GM12872 (cell line): Measurements from ENCODE around the gene ABCC9.

Experiments used
- CTCF ChIP-seq: IDR thresholded peaks from 3 replicates; pipeline ENCODE4 v1.5.1; 2011; ENCODE audit warnings: low read depth, mild to moderate bottlenecking, low read length, moderate library complexity; ENCODE audit not compliant: insufficient read depth

Gene ABCC9

DNA sequence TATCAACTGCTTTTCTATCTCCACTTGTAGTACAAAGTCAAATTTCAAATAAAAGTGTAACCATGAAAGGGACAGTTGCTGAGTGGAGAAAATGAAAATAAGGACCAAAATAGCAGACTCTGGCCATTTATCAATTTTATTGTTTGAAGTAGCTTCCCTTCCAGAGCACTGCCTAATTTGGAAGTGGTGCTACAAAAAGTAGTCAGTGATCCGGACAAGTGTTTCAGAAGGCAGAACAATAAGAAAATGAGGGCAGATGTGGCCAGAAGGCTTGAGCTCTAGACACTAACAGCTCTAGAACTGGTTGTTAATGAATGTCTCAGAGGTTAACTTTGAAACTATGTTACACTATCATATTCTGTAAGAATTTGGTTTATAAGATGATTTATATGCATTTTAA is 48.9 kb downstream of the ABCC9 start:
- TF ChIP-seq CTCF = no peak

DNA sequence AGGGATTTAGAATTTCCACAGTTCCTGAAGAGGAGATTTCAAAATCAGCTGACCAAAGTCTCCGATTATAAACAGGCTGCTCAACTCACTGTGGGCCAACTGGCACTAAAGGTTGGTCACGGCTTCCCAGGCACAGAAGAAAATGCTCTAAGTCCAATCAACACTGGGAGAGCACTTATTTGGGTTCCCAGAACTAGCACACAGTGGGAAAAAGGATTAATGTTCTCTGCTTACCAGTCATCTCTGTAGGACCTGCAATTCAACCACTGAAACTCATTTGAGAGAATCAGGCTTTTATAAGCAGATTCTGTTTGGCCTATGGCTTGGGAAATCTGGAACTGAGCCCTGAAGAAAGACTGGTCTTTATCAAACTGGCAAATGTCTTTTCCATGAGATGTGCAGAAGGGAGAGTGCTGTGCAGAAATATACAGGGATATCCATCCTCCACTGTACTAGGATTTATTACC is 49.4 kb downstream of the ABCC9 start:
- TF ChIP-seq CTCF = no peak

GRCh38 chr12:21888276-21888863 is 52.9 kb downstream of the ABCC9 start:
- no peak for TF ChIP-seq CTCF

- no peak for TF ChIP-seq CTCF
These were observed 56.3 kb downstream of the ABCC9 start for GRCh38 chr12:21884936-21885335.

- TF ChIP-seq CTCF = no peak
These were observed 58.6 kb downstream of the ABCC9 start for GRCh38 chr12:21882635-21883034.

GRCh38 chr12:21881965-21882364 is 59.3 kb downstream of the ABCC9 start:
- TF ChIP-seq CTCF = no peak

DNA sequence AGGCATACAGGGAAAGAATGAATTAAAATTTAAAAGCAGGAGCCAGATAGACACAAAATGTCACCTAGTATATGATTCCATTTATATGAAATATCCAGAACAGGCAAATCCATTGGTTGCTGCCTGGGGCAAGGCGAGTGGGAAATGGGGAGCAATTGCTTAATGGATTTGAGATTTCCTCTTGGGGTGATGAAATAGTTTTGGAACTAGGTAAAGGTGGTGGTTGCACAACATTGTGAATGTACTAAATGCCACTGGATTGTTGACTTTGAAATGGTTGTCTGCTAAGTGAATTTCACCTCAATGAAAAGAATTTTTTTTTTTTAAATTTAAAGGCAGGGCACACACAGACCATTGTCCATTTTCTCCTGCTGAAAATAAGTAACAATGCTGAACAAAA is 61.9 kb downstream of the ABCC9 start:
- no peak for TF ChIP-seq CTCF
